HEK293 (cell line): ENCODE results near the gene CRYBG1.

Experiments
- CTCF ChIP-seq: fragments of 450-650 bp; formaldehyde crosslinking; IDR thresholded peaks from 2 replicates; pipeline ENCODE4 v1.5.1; 2016; ENCODE audit warnings: missing biosample characterization, missing genetic modification characterization
- GLI4 ChIP-seq: fragments of 450-650 bp; formaldehyde crosslinking; IDR thresholded peaks from 2 replicates; pipeline ENCODE4 v1.5.1; 2016; ENCODE audit warnings: missing biosample characterization, missing genetic modification characterization
- SP2 ChIP-seq: fragments of 450-650 bp; formaldehyde crosslinking; IDR thresholded peaks from 2 replicates; pipeline ENCODE4 v1.5.1; 2016; ENCODE audit warnings: missing biosample characterization, missing genetic modification characterization
- ZNF10 ChIP-seq: fragments of 450-650 bp; formaldehyde crosslinking; IDR thresholded peaks from 2 replicates; pipeline ENCODE4 v1.5.1; 2017; ENCODE audit warnings: missing biosample characterization, missing genetic modification characterization
- ZNF146 ChIP-seq: fragments of 450-650 bp; formaldehyde crosslinking; IDR thresholded peaks from 2 replicates; pipeline ENCODE4 v1.5.1; 2016; ENCODE audit warnings: missing biosample characterization, missing genetic modification characterization
- ZNF311 ChIP-seq: fragments of 450-650 bp; formaldehyde crosslinking; IDR thresholded peaks from 2 replicates; pipeline ENCODE4 v1.5.1; 2017; ENCODE audit warnings: missing biosample characterization, missing genetic modification characterization, borderline replicate concordance
- ZNF549 ChIP-seq: fragments of 450-650 bp; IDR thresholded peaks from 2 replicates; pipeline ENCODE4 v1.5.1; 2018; ENCODE audit warnings: missing biosample characterization, missing genetic modification characterization, mild to moderate bottlenecking, inconsistent platforms, moderate library complexity
- ZNF677 ChIP-seq: fragments of 450-650 bp; IDR thresholded peaks from 2 replicates; pipeline ENCODE4 v1.5.0; 2018; ENCODE audit warnings: missing biosample characterization, mild to moderate bottlenecking, missing genetic modification characterization, moderate library complexity

DNA sequence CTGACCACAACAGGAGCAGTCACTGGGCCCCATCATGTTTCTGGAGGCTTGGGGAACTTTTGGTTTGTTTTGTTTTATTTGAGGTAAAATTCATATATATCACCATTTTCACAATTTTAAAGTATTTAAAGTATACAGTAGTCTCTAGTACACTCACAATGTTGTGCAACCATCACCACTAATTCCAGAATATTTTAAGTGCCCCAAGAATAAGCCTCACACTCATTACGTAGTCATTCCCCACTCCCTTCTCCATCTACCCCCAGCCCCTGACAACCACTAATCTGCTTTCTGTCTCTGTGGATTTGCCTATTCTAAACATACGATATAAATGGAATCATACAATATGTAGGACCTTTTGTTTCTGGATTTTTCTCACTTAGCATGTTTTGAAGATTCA lies 239.8 kb downstream of the CRYBG1 start:
- TF ChIP-seq SP2 (tag by site-specific recombination): no peak
- no peak for TF ChIP-seq CTCF (tag by site-specific recombination)
- no peak for TF ChIP-seq GLI4
- no peak for TF ChIP-seq ZNF10 (tag by site-specific recombination)
- no peak for TF ChIP-seq ZNF549
- no peak for TF ChIP-seq ZNF677
- no peak for TF ChIP-seq ZNF146 (tag by site-specific recombination)
- TF ChIP-seq ZNF311 (tag by site-specific recombination): no peak
